ENCODE data around the gene OR4Q3. TPM values are rescaled to one million over a fixed set of nuclear protein-coding genes. Genes with fewer than 3 reads are reported as not detected.
"Not testable (repeated sequence)": the region's sequence is repeated elsewhere in the genome, so short reads cannot be mapped to it uniquely, and the experiment has no call there.

The OR4Q3 gene

GRCh38 chr14:19787318-19787717 is 43.9 kb downstream of the OR4Q3 start:
- WGBS = 40% methylated on average over 3 of the region's 6 CpGs
- not testable (repeated sequence) for DNase-seq

GRCh38 chr14:19788150-19788549 is 44.8 kb downstream of the OR4Q3 start:
- H3K4ac ChIP-seq (ENCODE audit: low read depth in 1 of 2, low read length in 2 of 2); H2BK15ac ChIP-seq (ENCODE audit: low read depth, poor library complexity, severe bottlenecking); H4K8ac ChIP-seq (ENCODE audit: low read length); H3K4me3 ChIP-seq (ENCODE audit: insufficient read depth in 1 of 2, low read depth in 1 of 2, low read length in 2 of 2); H3K27me3 ChIP-seq (ENCODE audit: control insufficient read depth in 1 of 2, insufficient read depth in 1 of 2, low read length in 2 of 2); H3K36me3 ChIP-seq (ENCODE audit: control insufficient read depth in 1 of 2, insufficient read depth in 2 of 2, low read depth in 1 of 2, low read length in 2 of 2); H2BK12ac ChIP-seq (ENCODE audit: low read length in 2 of 2); H2BK5ac ChIP-seq (ENCODE audit: low read depth, low read length, poor library complexity, severe bottlenecking); H3K9ac ChIP-seq (ENCODE audit: low read length); H3K14ac ChIP-seq (ENCODE audit: low read length in 2 of 2); H3K18ac ChIP-seq (ENCODE audit: low read depth in 1 of 2, low read length in 2 of 2); H3K4me2 ChIP-seq (ENCODE audit: low read length, poor library complexity, severe bottlenecking); H3K4me1 ChIP-seq (ENCODE audit: control insufficient read depth, insufficient read depth, low read depth, low read length); DNase-seq; H2BK120ac ChIP-seq (ENCODE audit: low read depth, low read length); H2AK5ac ChIP-seq (ENCODE audit: low read length, severe bottlenecking); H3K27ac ChIP-seq (ENCODE audit: low read length, poor library complexity, severe bottlenecking); H2AFZ ChIP-seq (ENCODE audit: low read depth, low read length); H3K79me1 ChIP-seq (replicated peaks; ENCODE audit: low read length, poor library complexity, severe bottlenecking); H3K23ac ChIP-seq (ENCODE audit: low read length in 2 of 2); H3K9me3 ChIP-seq (ENCODE audit: control insufficient read depth, low read length); H4K91ac ChIP-seq (ENCODE audit: low read length): not testable (repeated sequence)
- WGBS = 54% methylated on average over 7 of the region's 7 CpGs

More at GRCh38 chr14:19787318-19787717, 43.9 kb downstream of the OR4Q3 start:
- not testable (repeated sequence) for H3K79me1 ChIP-seq (replicated peaks; ENCODE audit: low read length, poor library complexity, severe bottlenecking); H2AK5ac ChIP-seq (ENCODE audit: low read length, severe bottlenecking); H3K9me3 ChIP-seq (ENCODE audit: control insufficient read depth, low read length); H3K14ac ChIP-seq (ENCODE audit: low read length in 2 of 2); H3K9ac ChIP-seq (ENCODE audit: low read length); H3K4me2 ChIP-seq (ENCODE audit: low read length, poor library complexity, severe bottlenecking); H2BK12ac ChIP-seq (ENCODE audit: low read length in 2 of 2); H3K4me3 ChIP-seq (ENCODE audit: insufficient read depth in 1 of 2, low read depth in 1 of 2, low read length in 2 of 2); H3K27ac ChIP-seq (ENCODE audit: low read length, poor library complexity, severe bottlenecking); H4K8ac ChIP-seq (ENCODE audit: low read length); H2AFZ ChIP-seq (ENCODE audit: low read depth, low read length); H3K36me3 ChIP-seq (ENCODE audit: control insufficient read depth in 1 of 2, insufficient read depth in 2 of 2, low read depth in 1 of 2, low read length in 2 of 2); H2BK120ac ChIP-seq (ENCODE audit: low read depth, low read length); H3K23ac ChIP-seq (ENCODE audit: low read length in 2 of 2); H2BK15ac ChIP-seq (ENCODE audit: low read depth, poor library complexity, severe bottlenecking); H4K91ac ChIP-seq (ENCODE audit: low read length); H3K18ac ChIP-seq (ENCODE audit: low read depth in 1 of 2, low read length in 2 of 2); H3K4me1 ChIP-seq (ENCODE audit: control insufficient read depth, insufficient read depth, low read depth, low read length); H3K27me3 ChIP-seq (ENCODE audit: control insufficient read depth in 1 of 2, insufficient read depth in 1 of 2, low read length in 2 of 2); H3K4ac ChIP-seq (ENCODE audit: low read depth in 1 of 2, low read length in 2 of 2); H2BK5ac ChIP-seq (ENCODE audit: low read depth, low read length, poor library complexity, severe bottlenecking)

GRCh38 chr14:19796520-19797108 is 53.2 kb downstream of the OR4Q3 start:
- not testable (repeated sequence) for H2AFZ ChIP-seq (ENCODE audit: low read depth, low read length); H2BK120ac ChIP-seq (ENCODE audit: low read depth, low read length); H2AK5ac ChIP-seq (ENCODE audit: low read length, severe bottlenecking); H3K36me3 ChIP-seq (ENCODE audit: control insufficient read depth in 1 of 2, insufficient read depth in 2 of 2, low read depth in 1 of 2, low read length in 2 of 2); H3K4me1 ChIP-seq (ENCODE audit: control insufficient read depth, insufficient read depth, low read depth, low read length); H3K9ac ChIP-seq (ENCODE audit: low read length); H3K4me2 ChIP-seq (ENCODE audit: low read length, poor library complexity, severe bottlenecking); H2BK5ac ChIP-seq (ENCODE audit: low read depth, low read length, poor library complexity, severe bottlenecking); H4K91ac ChIP-seq (ENCODE audit: low read length); H3K4me3 ChIP-seq (ENCODE audit: insufficient read depth in 1 of 2, low read depth in 1 of 2, low read length in 2 of 2); H3K18ac ChIP-seq (ENCODE audit: low read depth in 1 of 2, low read length in 2 of 2); H3K27me3 ChIP-seq (ENCODE audit: control insufficient read depth in 1 of 2, insufficient read depth in 1 of 2, low read length in 2 of 2); DNase-seq; H3K9me3 ChIP-seq (ENCODE audit: control insufficient read depth, low read length); H4K8ac ChIP-seq (ENCODE audit: low read length); H3K79me1 ChIP-seq (replicated peaks; ENCODE audit: low read length, poor library complexity, severe bottlenecking); H3K14ac ChIP-seq (ENCODE audit: low read length in 2 of 2); H3K23ac ChIP-seq (ENCODE audit: low read length in 2 of 2); H2BK12ac ChIP-seq (ENCODE audit: low read length in 2 of 2); H3K4ac ChIP-seq (ENCODE audit: low read depth in 1 of 2, low read length in 2 of 2); H3K27ac ChIP-seq (ENCODE audit: low read length, poor library complexity, severe bottlenecking); H2BK15ac ChIP-seq (ENCODE audit: low read depth, poor library complexity, severe bottlenecking)
- WGBS = 76% methylated on average over 10 of the region's 10 CpGs

Small RNA genes lying within 50 kb of the gene (small RNA-seq; reads per million reads assigned to genes)
- not detected for gene AL512310.1 (ENCODE audit: low read depth)
